Stimulated activated CD4-positive, alpha-beta T cell treated with anti-CD3 and anti-CD28 coated beads, Interleukin-2, amount 100 ng/mL, for 4 hours (primary cell): ENCODE data around the gene UIMC1.
"Not testable (repeated sequence)": the region's sequence is repeated elsewhere in the genome, so short reads cannot be mapped to it uniquely, and the experiment has no call there.

Source experiments
- DNase-seq: peaks from one replicate; pipeline ENCODE4 v3.0.0-alpha.2; 2020; ENCODE audit warnings: low read depth

UIMC1 gene

GRCh38 chr5:177006265-177006972, at the start of gene UIMC1:
Gene UIMC1, minus strand, starts transcription at chr5:177006779. Its CDS starts 24,164 bp downstream, at chr5:176982615.
- DNase-seq, result peak; percentile 88

GRCh38 chr5:177049285-177049684, 42.7 kb upstream of the UIMC1 start:
- DNase-seq, result no peak

GRCh38 chr5:177048531-177048930, 42.0 kb upstream of the UIMC1 start:
- DNase-seq, result not testable (repeated sequence)

- DNase-seq, result no peak
Measured at GRCh38 chr5:177045631-177046030, 39.1 kb upstream of the UIMC1 start.

- DNase-seq, result no peak
Measured at GRCh38 chr5:177044641-177045040, 38.1 kb upstream of the UIMC1 start.

- DNase-seq, result no peak
Measured at GRCh38 chr5:177043958-177044357, 37.4 kb upstream of the UIMC1 start.

GRCh38 chr5:177043114-177043513, 36.5 kb upstream of the UIMC1 start:
- no peak for DNase-seq

- DNase-seq, result no peak
Measured at GRCh38 chr5:177041936-177042335, 35.4 kb upstream of the UIMC1 start.

GRCh38 chr5:177040814-177041420, 34.3 kb upstream of the UIMC1 start:
- DNase-seq, result no peak

GRCh38 chr5:177036921-177037320, 30.3 kb upstream of the UIMC1 start:
- no peak for DNase-seq

GRCh38 chr5:177036443-177036842, 29.9 kb upstream of the UIMC1 start:
- DNase-seq, result no peak

GRCh38 chr5:177035976-177036375, 29.4 kb upstream of the UIMC1 start:
- DNase-seq, result no peak

- no peak for DNase-seq
Measured at GRCh38 chr5:177029498-177029897, 22.9 kb upstream of the UIMC1 start.

- no peak for DNase-seq
Measured at GRCh38 chr5:177027665-177028064, 21.1 kb upstream of the UIMC1 start.

- DNase-seq, result no peak
Measured at GRCh38 chr5:177025101-177025601, 18.6 kb upstream of the UIMC1 start.

GRCh38 chr5:177024559-177024958, 18.0 kb upstream of the UIMC1 start:
- no peak for DNase-seq

- no peak for DNase-seq
Measured at GRCh38 chr5:177023303-177023664, 16.7 kb upstream of the UIMC1 start.

- peak; percentile 88 for DNase-seq
Measured at GRCh38 chr5:177022386-177023302, 16.1 kb upstream of the UIMC1 start, which contains the start of gene ZNF346. Gene ZNF346, plus strand, starts transcription at chr5:177022696. Its CDS starts 43 bp downstream, at chr5:177022739.

- DNase-seq, result no peak
Measured at GRCh38 chr5:177020033-177020432, 13.5 kb upstream of the UIMC1 start.

GRCh38 chr5:177018341-177018740, 11.8 kb upstream of the UIMC1 start:
- no peak for DNase-seq

GRCh38 chr5:177015156-177015555, 8.6 kb upstream of the UIMC1 start:
- DNase-seq, result no peak

GRCh38 chr5:177010153-177010552, 3.6 kb upstream of the UIMC1 start:
- DNase-seq, result no peak

GRCh38 chr5:177008716-177009115, 2.1 kb upstream of the UIMC1 start:
- no peak for DNase-seq
